Measurements from ENCODE around the gene TMEM94.

GRCh38 chr17:75542229-75542628, 85.8 kb downstream of the TMEM94 start:
- TF ChIP-seq CTCF (IDR thresholded peaks at IDR 0.05): no peak
- TF ChIP-seq POLR2AphosphoS5 (IDR thresholded peaks at IDR 0.05; ENCODE audit: low read depth, low read length): no peak
- TF ChIP-seq REST (IDR thresholded peaks at IDR 0.05; ENCODE audit: insufficient read depth in 1 of 2, low read depth in 2 of 2, low read length in 1 of 2): no peak
